ENCODE measurements around the gene OGFR.
A peak's percentile ranks its signal among the peaks of the same experiment; 100 is the strongest.

OGFR gene

DNA sequence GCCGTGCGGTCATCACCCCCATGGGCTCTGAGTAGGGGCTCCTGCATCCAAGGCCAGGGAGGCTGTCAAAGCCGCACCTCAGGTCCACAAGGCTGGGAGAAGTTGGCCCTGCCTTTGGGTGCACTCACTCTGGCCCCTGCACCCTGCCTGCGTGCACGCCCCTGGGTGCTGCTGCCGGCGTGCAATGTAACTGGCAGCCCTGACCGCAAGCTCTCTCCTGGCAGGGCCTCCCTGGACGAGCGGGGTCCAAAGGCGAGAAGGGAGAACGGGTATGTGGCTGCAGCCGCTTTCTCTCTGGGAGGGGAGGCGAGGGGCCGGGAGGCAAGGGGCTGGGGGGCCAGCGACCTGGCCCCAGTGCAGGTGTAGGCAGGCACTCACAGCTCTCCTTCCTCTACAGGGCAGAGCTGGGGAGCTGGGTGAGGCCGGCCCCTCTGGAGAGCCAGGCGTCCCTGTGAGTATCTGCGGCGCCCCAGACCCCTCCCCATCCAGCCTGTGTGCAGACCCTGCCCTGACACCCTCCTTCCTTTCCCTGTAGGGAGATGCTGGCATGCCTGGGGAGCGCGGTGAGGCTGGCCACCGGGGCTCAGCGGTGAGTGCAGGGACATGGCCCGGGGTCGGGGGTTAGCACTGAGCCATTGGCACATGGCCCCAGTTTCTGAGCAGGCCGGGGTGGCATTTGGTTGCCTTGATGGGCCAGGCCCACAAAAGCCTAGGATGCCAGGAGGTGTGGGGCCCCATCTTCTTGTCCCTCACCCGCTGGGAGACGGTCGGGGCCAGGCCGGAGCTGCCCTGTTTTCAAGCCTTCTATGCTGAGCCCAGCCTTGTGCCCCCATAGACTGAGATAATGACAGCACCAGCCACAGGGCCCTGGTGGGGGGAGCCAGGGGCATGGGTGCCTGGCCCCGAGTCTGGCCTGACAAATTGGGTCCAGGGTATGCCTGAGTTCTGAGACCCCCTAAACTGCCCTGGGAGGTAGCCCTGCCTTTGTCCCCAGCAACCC, 24.9 kb downstream of the OGFR start:
- H3K9me3 Mint-ChIP-seq, result no peaks in the 10 kb centered on the region
- H3K4me3 Mint-ChIP-seq, result no peak overlapping the region
- H3K27me3 Mint-ChIP-seq, result peaks cover 0 to under 1% of the 10 kb centered on the region in 2 donors
- no peak for ATAC-seq (replicated peaks)
- peaks cover 5% of the 10 kb centered on the region for H3K36me3 Mint-ChIP-seq (ENCODE audit: insufficient read depth)
- H3K4me1 Mint-ChIP-seq (ENCODE audit: low read depth in 2 of 2), result no peaks in the 10 kb centered on the region
- no peak for DNase-seq
- H3K27ac Mint-ChIP-seq, result no peak overlapping the region

DNA sequence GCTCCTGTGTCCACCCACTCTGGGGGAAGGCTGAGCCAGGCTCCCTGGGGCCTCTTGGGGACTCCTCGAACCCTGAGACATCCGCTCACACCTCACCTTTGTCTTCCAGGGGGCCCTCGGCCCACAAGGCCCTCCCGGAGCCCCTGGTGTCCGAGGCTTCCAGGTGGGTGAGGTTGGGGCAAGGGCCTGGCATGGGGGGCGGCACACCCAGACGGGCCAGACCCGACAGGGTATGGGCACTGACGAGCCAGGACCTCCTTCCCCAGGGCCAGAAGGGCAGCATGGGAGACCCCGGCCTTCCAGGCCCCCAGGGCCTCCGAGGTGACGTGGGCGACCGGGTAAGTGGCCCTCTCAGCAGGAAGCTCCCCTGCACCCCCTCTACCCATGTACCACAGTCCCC, 25.6 kb downstream of the OGFR start:
- Mint-ChIP-seq H3K9me3 (no peaks in the 10 kb centered on the region), H3K4me3 (no peak overlapping the region), H3K27me3 (peaks cover 4 to 7% of the 10 kb centered on the region in 2 donors), H3K36me3 (ENCODE audit: insufficient read depth) (peaks cover 5% of the 10 kb centered on the region), H3K27ac (no peak overlapping the region), H3K4me1 (ENCODE audit: low read depth in 2 of 2) (no peaks in the 10 kb centered on the region)
- ATAC-seq (replicated peaks) (no peak), DNase-seq (no peak)

DNA sequence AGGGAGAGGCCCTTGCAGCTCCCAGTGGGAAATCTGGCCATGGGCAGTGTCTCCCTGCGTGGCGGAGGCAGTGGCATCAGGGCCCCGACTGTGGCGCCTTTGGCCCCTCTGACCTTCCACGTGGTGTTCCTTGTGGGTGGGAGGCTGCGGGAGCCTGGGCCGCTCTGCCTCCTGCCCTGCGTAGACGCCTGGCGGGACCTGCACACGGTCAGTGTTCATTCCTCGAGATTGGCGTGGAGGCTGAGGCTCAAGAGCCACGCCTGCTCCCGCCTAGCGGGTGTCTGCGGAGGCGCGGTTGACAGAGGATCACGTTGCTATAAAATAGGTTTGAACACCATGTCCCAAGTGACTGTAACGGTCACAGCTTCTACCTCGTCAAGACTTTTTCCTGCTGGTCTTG, 26.2 kb downstream of the OGFR start:
- H3K27me3 Mint-ChIP-seq, result peaks cover 9 to 13% of the 10 kb centered on the region in 2 donors
- H3K27ac Mint-ChIP-seq, result no peak overlapping the region
- no peak for DNase-seq
- no peak overlapping the region for H3K4me3 Mint-ChIP-seq
- no peaks in the 10 kb centered on the region for H3K4me1 Mint-ChIP-seq (ENCODE audit: low read depth in 2 of 2)
- ATAC-seq (replicated peaks), result no peak
- peaks cover 5% of the 10 kb centered on the region for H3K36me3 Mint-ChIP-seq (ENCODE audit: insufficient read depth)
- no peaks in the 10 kb centered on the region for H3K9me3 Mint-ChIP-seq

DNA sequence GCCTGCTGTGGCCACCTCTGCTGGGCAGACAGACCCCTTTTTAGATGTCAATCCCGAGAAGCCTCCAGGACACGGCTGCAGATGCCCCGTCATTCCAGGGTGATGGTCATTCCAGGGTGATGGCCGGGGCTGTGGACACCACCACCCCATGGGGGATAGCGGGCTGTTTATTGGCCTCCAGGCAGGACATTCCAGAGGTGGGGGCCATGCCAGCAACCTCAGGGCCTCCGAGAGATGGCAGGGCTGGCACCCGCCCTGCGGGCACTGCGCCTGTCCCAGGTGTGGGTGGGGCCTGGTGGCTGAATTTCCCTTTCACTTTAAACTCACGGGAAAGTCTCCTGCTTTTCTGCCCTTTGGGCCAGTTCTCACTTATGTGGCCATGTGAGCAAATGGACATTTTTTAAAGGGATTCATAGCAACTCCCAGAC, 26.7 kb downstream of the OGFR start:
- H3K9me3 Mint-ChIP-seq, result no peaks in the 10 kb centered on the region
- H3K36me3 Mint-ChIP-seq (ENCODE audit: insufficient read depth), result peaks cover 5% of the 10 kb centered on the region
- no peak overlapping the region for H3K4me3 Mint-ChIP-seq
- no peak overlapping the region for H3K27ac Mint-ChIP-seq
- no peaks in the 10 kb centered on the region for H3K4me1 Mint-ChIP-seq (ENCODE audit: low read depth in 2 of 2)
- DNase-seq (no peak), ATAC-seq (replicated peaks) (no peak)
- H3K27me3 Mint-ChIP-seq, result peaks cover 14 to 19% of the 10 kb centered on the region in 2 donors

DNA sequence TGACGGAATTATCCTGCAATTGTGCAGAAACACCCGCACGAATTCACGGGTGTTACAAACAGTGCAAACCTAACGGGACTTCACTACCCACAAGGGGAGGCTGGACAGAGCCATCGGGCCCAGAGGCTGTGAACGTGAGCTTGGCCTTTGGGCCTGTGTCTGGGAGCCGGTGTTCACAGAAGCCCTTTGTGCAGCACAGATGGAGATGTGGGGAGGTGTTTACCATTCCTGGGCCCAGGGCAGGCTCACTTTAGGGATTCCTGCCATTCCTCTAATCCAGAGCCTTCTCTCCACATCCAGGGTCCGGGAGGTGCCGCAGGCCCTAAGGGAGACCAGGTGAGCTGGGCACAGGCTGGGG, 27.2 kb downstream of the OGFR start:
- Mint-ChIP-seq H3K27me3 (peaks cover 14 to 23% of the 10 kb centered on the region in 2 donors), H3K4me3 (no peak overlapping the region), H3K9me3 (no peaks in the 10 kb centered on the region), H3K27ac (no peak overlapping the region), H3K36me3 (ENCODE audit: insufficient read depth) (peaks cover 5% of the 10 kb centered on the region), H3K4me1 (ENCODE audit: low read depth in 2 of 2) (no peaks in the 10 kb centered on the region)
- DNase-seq (no peak), ATAC-seq (replicated peaks) (no peak)

DNA sequence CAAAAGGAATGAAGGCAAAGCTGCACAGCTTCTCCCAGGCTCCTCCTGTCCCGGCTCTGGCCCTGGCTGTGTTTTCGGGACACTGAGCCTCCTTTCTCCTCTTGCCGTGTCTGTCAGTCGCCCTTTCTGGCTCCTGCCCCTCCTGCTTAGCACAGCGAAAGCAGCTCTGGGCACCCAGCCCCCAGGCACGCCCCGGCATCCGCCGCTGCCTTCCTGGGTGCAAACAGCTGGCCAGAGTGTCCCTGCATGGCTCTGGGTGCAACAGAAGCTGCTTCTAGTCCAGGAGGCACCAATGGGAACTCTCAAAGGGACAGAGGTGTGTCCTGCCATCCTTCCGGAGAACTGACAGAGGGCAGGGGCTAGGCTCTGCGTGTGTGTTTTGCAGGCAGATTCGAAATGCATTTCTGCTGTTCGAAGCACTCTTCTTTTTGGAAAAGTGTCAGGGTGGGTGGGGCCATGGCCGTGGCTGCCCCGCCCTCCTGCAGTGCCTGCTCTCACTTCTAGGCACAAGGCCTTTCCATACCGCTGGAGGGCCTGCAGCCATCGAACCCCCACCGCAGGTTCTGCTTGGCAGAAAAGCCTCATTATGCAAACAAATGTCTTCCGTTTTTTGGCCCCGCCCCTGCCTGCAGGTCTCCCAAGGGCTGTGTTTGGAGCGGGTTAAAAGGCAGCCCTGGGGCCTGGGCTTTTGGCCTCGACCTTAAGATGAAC, 27.7 kb downstream of the OGFR start:
- ATAC-seq (replicated peaks) (peak; percentile 10), DNase-seq (no peak)
- Mint-ChIP-seq H3K4me1 (ENCODE audit: low read depth in 2 of 2) (no peaks in the 10 kb centered on the region), H3K9me3 (no peaks in the 10 kb centered on the region), H3K27ac (no peak overlapping the region), H3K4me3 (no peak overlapping the region), H3K36me3 (ENCODE audit: insufficient read depth) (peaks cover 5% of the 10 kb centered on the region), H3K27me3 (peaks cover 14 to 29% of the 10 kb centered on the region in 2 donors)

DNA sequence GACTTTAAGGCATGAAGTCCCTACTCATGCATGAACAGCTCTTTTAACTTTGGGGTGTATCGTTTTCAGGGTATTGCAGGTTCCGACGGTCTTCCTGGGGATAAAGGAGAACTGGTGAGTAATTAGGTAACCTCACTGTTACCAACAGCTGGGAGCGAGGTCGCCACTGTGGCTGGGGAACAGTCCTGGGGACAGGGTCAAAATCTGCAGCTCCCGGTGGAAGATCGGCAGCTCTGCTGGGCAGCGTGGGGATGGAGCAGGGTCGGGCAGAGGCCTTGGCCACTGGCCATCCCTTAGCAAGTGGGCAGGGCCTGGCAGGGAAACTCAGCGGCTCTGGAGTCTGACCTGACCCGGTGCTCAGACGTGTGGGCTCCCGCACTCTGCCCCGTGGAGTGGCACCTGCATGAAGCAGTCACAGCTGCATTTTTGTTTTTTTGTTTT, 28.3 kb downstream of the OGFR start:
- no peak for DNase-seq
- H3K9me3 Mint-ChIP-seq, result no peaks in the 10 kb centered on the region
- no peak overlapping the region for H3K4me3 Mint-ChIP-seq
- H3K27me3 Mint-ChIP-seq, result peaks cover 14 to 33% of the 10 kb centered on the region in 2 donors
- no peak for ATAC-seq (replicated peaks)
- H3K4me1 Mint-ChIP-seq (ENCODE audit: low read depth in 2 of 2), result no peaks in the 10 kb centered on the region
- H3K27ac Mint-ChIP-seq, result no peak overlapping the region
- H3K36me3 Mint-ChIP-seq (ENCODE audit: insufficient read depth), result peaks cover 5% of the 10 kb centered on the region

DNA sequence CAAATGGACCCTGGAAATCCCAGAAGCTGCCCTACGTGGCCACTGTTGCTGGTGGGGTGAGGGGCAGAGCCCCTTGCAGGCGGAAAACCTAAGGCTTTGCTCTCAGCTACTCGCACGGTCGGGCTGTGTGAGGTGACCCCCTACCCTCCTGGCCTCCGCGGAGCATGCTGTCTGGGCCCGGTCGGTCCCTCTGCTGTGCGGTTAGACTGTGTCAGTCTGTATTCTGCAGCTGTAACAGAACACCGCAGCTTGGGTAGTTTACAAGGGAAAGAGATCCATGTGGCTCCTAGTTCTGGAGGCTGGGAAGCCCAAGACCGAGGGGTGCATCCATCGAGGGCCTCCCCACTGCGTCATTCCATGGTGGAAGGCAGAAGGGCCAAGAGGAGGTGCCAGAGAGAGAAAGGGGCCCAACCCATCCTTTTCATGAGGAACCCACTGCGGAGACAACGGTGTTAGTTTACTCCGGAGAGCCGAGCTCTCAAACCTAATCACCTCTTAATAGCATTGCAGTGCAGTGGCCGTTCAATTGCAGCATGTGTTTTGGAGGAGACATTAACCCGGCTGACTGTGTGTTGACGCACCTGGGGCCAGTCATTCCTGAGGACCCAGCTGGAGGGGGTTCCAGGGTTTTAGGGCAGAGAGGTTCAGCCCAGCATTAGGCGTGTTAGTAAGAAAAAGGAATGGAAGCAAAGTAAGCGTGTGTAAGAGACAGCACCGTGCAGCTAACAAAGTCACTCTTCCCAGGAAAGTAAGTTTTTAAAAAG, 30.5 kb downstream of the OGFR start:
- Mint-ChIP-seq H3K27ac (no peak overlapping the region), H3K36me3 (ENCODE audit: insufficient read depth) (peaks cover 5% of the 10 kb centered on the region), H3K27me3 (peaks cover 14 to 33% of the 10 kb centered on the region in 2 donors), H3K9me3 (no peaks in the 10 kb centered on the region), H3K4me1 (ENCODE audit: low read depth in 2 of 2) (no peaks in the 10 kb centered on the region), H3K4me3 (no peak overlapping the region)
- ATAC-seq (replicated peaks) (no peak), DNase-seq (no peak)

DNA sequence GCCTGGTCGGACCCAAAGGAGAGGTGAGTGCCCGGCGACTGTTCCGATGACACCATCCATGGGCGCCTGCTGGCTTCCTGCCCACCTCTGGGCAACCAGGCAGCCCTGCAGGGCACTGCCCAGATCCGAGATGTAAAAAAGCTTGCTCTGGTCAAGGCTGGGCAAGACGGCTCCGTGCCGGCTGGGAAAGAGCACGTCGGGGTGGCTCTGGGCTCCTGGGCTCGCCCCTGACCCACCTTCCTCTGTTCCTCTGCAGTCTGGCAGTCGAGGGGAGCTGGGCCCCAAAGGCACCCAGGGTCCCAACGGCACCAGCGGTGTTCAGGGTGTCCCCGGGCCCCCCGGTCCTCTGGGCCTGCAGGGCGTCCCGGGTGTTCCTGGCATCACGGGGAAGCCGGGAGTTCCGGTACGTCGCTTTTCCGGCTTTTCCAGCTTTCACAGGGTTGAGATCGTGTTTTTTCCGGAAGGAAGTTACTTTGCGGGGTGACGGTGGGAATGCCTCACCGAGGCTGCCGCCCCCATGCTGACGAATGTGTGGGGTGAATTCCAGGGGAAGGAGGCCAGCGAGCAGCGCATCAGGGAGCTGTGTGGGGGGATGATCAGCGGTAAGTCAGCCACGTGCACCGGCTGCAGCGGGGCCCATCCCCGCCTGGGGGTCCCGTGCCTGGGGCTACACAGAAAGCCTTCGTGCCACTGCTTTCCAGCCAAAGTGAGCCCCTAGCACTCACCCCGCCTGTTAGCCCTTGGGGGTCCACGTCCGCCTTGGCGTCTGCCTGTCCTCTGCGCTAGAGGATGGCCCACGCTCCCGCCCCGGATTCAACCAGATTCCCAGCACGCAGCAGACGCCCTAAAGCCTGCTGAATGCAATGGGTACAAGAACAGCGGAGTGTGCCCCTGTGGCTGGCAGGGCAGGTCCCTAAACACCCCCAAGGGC, 31.6 kb downstream of the OGFR start:
- Mint-ChIP-seq H3K27ac (no peak overlapping the region), H3K4me1 (ENCODE audit: low read depth in 2 of 2) (no peaks in the 10 kb centered on the region), H3K27me3 (peaks cover 14 to 33% of the 10 kb centered on the region in 2 donors), H3K9me3 (no peaks in the 10 kb centered on the region), H3K4me3 (no peak overlapping the region), H3K36me3 (ENCODE audit: insufficient read depth) (peaks cover 5% of the 10 kb centered on the region)
- ATAC-seq (replicated peaks), result no peak
- DNase-seq, result no peak

DNA sequence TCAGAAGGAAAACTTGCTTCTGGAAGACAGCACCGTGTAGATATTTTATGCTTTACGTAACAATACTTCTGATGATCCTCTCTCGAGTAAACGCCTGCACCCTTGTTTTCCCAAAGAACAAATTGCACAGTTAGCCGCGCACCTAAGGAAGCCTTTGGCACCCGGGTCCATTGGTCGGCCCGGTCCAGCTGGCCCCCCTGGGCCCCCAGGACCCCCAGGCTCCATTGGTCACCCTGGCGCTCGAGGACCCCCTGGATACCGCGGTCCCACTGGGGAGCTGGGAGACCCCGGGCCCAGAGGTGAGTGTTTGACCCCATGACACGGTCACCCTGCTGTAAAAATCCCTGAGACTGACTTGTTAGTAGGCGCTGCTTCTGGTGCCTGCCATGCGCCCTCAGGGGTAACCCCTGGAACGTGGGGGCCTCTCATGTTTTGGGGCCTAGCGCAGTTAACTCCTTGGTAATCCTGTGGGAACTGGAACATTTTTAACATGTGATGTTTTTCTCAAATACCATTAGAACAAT, 32.4 kb downstream of the OGFR start:
- H3K4me1 Mint-ChIP-seq (ENCODE audit: low read depth in 2 of 2), result no peaks in the 10 kb centered on the region
- ATAC-seq (replicated peaks), result no peak
- no peak overlapping the region for H3K27ac Mint-ChIP-seq
- H3K36me3 Mint-ChIP-seq (ENCODE audit: insufficient read depth), result peaks cover 5% of the 10 kb centered on the region
- peaks cover 14 to 33% of the 10 kb centered on the region in 2 donors for H3K27me3 Mint-ChIP-seq
- DNase-seq, result no peak
- H3K4me3 Mint-ChIP-seq, result no peak overlapping the region
- no peaks in the 10 kb centered on the region for H3K9me3 Mint-ChIP-seq

DNA sequence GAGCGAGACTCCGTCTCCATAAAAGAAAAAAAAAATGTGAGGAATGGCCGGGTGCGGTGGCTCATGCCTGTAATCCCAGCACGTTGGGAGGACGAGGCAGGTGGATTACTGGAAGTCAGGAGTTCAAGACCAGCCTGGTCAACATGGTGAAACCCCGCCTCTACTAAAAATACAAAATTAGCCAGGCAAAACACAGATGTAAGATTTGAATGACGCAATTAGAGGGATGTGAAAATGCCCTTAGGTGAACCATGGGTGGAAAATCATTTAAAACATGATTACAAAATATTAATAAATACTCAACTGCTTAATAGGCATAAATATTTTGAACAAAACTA, 33.1 kb downstream of the OGFR start:
- Mint-ChIP-seq H3K4me1 (ENCODE audit: low read depth in 2 of 2) (no peaks in the 10 kb centered on the region), H3K4me3 (no peak overlapping the region), H3K27ac (no peak overlapping the region), H3K27me3 (peaks cover 14 to 33% of the 10 kb centered on the region in 2 donors), H3K36me3 (ENCODE audit: insufficient read depth) (no peaks in the 10 kb centered on the region), H3K9me3 (no peaks in the 10 kb centered on the region)
- DNase-seq (no peak), ATAC-seq (replicated peaks) (no peak)

DNA sequence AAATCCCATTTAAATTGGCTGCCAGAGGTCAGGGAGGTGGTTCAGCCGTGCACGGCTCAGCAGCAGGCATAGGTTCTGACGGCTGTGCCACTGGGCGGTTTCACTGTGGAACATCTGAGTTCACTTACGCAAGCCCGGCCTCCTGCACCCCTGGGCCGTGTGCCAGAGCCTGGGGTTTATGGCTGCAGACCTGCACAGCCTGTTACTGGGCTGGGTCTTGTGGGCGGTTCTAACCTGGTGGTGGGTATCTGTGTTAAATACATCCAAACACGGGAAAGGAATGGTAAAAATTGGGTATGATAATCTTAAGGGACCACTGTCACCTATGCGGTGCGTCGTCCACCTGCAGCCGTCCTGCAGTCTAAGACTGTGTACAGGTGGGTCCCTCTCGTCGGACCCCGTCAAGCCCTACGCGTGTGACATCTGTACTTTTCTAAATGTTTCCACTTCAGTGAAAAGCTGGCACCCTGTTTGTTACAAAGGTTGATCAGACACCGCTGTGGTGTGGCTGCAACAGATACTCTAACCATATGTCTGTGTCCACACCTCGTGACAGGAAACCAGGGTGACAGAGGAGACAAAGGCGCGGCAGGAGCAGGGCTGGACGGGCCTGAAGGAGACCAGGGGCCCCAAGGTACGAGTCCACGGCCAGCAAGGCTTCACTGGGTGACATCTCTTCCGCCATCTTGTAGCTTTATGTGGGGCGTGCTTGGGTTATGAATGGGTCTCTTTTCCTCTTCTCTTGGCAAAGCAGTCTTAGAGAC, 33.7 kb downstream of the OGFR start:
- no peaks in the 10 kb centered on the region for H3K9me3 Mint-ChIP-seq
- H3K27ac Mint-ChIP-seq, result no peak overlapping the region
- DNase-seq (no peak), ATAC-seq (replicated peaks) (peak; percentile 33)
- H3K27me3 Mint-ChIP-seq, result peaks cover 14 to 33% of the 10 kb centered on the region in 2 donors
- no peaks in the 10 kb centered on the region for H3K4me1 Mint-ChIP-seq (ENCODE audit: low read depth in 2 of 2)
- H3K4me3 Mint-ChIP-seq, result no peak overlapping the region
- no peaks in the 10 kb centered on the region for H3K36me3 Mint-ChIP-seq (ENCODE audit: insufficient read depth)
